ENCODE data around the gene MAJIN. TPM values are rescaled to one million over a fixed set of nuclear protein-coding genes. Genes with fewer than 3 reads are reported as not detected.

The MAJIN gene
- total RNA-seq, 1 experiment from 2014 or later, result not detected

- peaks cover 17% of the 10 kb centered on the region for H3K4me1 Mint-ChIP-seq
- H3K27me3 Mint-ChIP-seq (ENCODE audit: low read depth), result no peaks in the 10 kb centered on the region
- no peak overlapping the region for H3K27ac Mint-ChIP-seq
- no peaks in the 10 kb centered on the region for H3K9me3 Mint-ChIP-seq
- no peaks in the 10 kb centered on the region for H3K36me3 Mint-ChIP-seq
- DNase-seq (ENCODE audit: low spot score) (no peak), ATAC-seq (no peak)
- no peak overlapping the region for H3K4me3 Mint-ChIP-seq
- ChIA-PET CTCF (interaction anchor here (0.8 to 22.9 kb wide), 5 partner anchors 14 to 124 kb away, joined by 3 to 372 read pairs (median 47); partner anchors contain the start of genes ARL2, BATF2, CDC42BPG and EHD1), POLR2A (no interaction called here)
- TF ChIP-seq AR (CRISPR knock-in tag; IDR thresholded peaks at IDR 0.05) (no peak), ZNF219 (CRISPR knock-in tag; IDR thresholded peaks at IDR 0.05; ENCODE audit: borderline replicate concordance) (no peak), FOXP1 (CRISPR knock-in tag; IDR thresholded peaks at IDR 0.05; ENCODE audit: borderline replicate concordance) (no peak), ZNF232 (CRISPR knock-in tag; IDR thresholded peaks at IDR 0.05) (no peak), ZNF416 (CRISPR knock-in tag; IDR thresholded peaks at IDR 0.05) (no peak), MXD4 (CRISPR knock-in tag; IDR thresholded peaks at IDR 0.05; ENCODE audit: borderline replicate concordance) (no peak), ATF6 (CRISPR knock-in tag; IDR thresholded peaks at IDR 0.05) (no peak), ARID4B (CRISPR knock-in tag; IDR thresholded peaks at IDR 0.05; ENCODE audit: borderline replicate concordance) (no peak), NR2C2 (CRISPR knock-in tag; IDR thresholded peaks at IDR 0.05) (no peak), CDX4 (CRISPR knock-in tag; IDR thresholded peaks at IDR 0.05; ENCODE audit: borderline replicate concordance) (no peak)
Measured at GRCh38 chr11:64890522-64890939, 81.4 kb downstream of the MAJIN start.

GRCh38 chr11:64888729-64889511, 83.0 kb downstream of the MAJIN start:
- CTCF ChIA-PET, result interaction anchor here (0.7 to 22.9 kb wide), 22 partner anchors 8 to 228 kb away, joined by 3 to 372 read pairs (median 6); partner anchors contain the start of genes ARL2, BATF2, CDC42BPG and EHD1
- TF ChIP-seq CDX4 (CRISPR knock-in tag; IDR thresholded peaks at IDR 0.05; ENCODE audit: borderline replicate concordance) (no peak), IRF1 (CRISPR knock-in tag; IDR thresholded peaks at IDR 0.05) (no peak), SP1 (CRISPR knock-in tag; conservative IDR thresholded peaks at IDR 0.05) (no peak), SMAD4 (CRISPR knock-in tag; IDR thresholded peaks at IDR 0.05) (no peak), PREB (CRISPR knock-in tag; IDR thresholded peaks at IDR 0.05; ENCODE audit: borderline replicate concordance) (no peak), RORB (CRISPR knock-in tag; IDR thresholded peaks at IDR 0.05) (no peak)
- no peaks in the 10 kb centered on the region for H3K9me3 Mint-ChIP-seq
- ATAC-seq (peak; percentile 36), DNase-seq (ENCODE audit: low spot score) (no peak)
- POLR2A ChIA-PET, result interaction anchor here (0.8 to 2.4 kb wide), 2 partner anchors 10 to 110 kb away, joined by 3 to 10 read pairs; partner anchors contain the start of gene SF1
- H3K27ac Mint-ChIP-seq, result no peak overlapping the region
- no peak overlapping the region for H3K4me3 Mint-ChIP-seq
- H3K36me3 Mint-ChIP-seq, result no peaks in the 10 kb centered on the region
- H3K27me3 Mint-ChIP-seq (ENCODE audit: low read depth), result no peaks in the 10 kb centered on the region
- peaks cover 14% of the 10 kb centered on the region for H3K4me1 Mint-ChIP-seq

Data from WTC11 (cell line).